Measurements from ENCODE around the gene ACP3.

ACP3 gene, protein sequence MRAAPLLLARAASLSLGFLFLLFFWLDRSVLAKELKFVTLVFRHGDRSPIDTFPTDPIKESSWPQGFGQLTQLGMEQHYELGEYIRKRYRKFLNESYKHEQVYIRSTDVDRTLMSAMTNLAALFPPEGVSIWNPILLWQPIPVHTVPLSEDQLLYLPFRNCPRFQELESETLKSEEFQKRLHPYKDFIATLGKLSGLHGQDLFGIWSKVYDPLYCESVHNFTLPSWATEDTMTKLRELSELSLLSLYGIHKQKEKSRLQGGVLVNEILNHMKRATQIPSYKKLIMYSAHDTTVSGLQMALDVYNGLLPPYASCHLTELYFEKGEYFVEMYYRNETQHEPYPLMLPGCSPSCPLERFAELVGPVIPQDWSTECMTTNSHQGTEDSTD

GRCh38 chr3:132317229-132317948 lies at the start of gene ACP3:
TSS of gene ACP3 (plus strand) at chr3:132317407. CDS start at chr3:132317457, 50 bp downstream.
- peak; percentile 30 for TF ChIP-seq CTCF (conservative IDR thresholded peaks at IDR 0.05)
- peak within 1 kb of the TSS; percentile 100 for H3K27ac ChIP-seq

- H3K27ac ChIP-seq: peak overlapping the region; percentile 99
These were observed 48.3 kb upstream of the ACP3 start for GRCh38 chr3:132268956-132269355.

DNA sequence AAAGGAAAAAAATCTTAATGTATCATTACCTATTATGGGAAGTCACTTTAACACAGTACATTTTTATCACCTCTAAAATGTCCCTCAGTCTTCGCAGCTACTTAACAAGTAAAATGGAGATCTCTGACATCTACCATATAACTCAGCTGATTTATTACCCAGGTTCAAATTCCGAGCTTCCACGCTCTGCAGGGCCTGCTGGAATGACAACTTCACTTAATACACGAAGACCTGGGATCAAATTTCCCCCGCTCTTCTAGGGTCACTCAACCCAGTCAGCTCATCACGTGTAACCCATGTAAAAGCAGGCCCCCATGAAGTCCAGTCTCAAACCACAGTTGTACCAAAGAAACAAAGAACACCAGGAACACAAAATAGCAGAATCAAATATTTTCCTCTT lies 44.2 kb upstream of the ACP3 start:
- TF ChIP-seq CTCF (conservative IDR thresholded peaks at IDR 0.05): no peak

More at GRCh38 chr3:132268956-132269355, 48.3 kb upstream of the ACP3 start:
- TF ChIP-seq CTCF (conservative IDR thresholded peaks at IDR 0.05): peak; percentile 37

GRCh38 chr3:132276228-132276906 lies 40.8 kb upstream of the ACP3 start:
- peak overlapping the region; percentile 41; the same call in 1 of the 2 replicates for H3K27ac ChIP-seq
- TF ChIP-seq CTCF (conservative IDR thresholded peaks at IDR 0.05): no peak

More for the DNA sequence above, 44.2 kb upstream of the ACP3 start:
- H3K27ac ChIP-seq: peak overlapping the region; percentile 60

DNA sequence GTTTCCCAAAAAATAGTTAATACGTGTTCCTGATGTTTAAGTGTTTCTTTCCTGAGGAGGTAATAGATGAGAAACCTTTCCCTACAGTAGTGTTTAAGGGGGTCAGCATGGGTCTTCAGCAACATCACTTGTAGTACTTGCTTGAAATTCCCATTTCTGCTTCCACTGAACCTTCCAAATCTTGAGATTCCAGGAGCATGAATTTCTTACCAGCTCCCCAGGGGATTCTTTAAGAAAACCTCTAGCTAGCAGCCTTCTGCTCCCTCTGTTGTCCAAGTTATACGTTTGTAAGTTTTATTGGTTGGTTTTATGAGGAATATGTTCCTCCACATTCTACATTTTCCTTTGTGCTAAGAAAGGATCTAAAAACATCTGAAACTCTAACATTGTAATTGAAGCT lies 38.2 kb upstream of the ACP3 start:
- TF ChIP-seq CTCF (conservative IDR thresholded peaks at IDR 0.05): no peak
- H3K27ac ChIP-seq: peak overlapping the region; percentile 74

DNA sequence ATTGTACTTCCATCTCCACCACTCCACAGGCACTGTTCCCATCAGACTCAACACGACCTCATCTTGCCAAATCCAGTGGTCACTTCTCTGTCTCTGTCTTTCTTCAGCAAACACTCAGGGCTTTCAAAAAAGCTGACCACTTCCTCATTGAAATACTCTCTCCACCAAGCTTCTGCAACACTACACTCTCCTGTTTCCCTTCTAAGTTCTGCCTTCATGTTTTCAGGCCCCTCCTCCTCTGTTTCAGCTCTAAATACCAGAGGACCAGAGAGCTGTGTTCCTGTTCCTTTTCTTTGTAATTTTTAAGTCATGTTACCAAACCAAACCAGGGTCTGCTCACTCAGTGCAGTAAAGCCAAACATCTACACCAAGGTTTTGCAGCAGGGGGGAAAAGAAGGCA lies 33.8 kb upstream of the ACP3 start:
- peak overlapping the region; percentile 75 for H3K27ac ChIP-seq

More for the DNA sequence above, 33.8 kb upstream of the ACP3 start:
- TF ChIP-seq CTCF (conservative IDR thresholded peaks at IDR 0.05): no peak

Measured in VCaP (cell line).